ENCODE data around the gene UNC13A. TPM values are rescaled to one million over a fixed set of nuclear protein-coding genes. Genes with fewer than 3 reads are reported as not detected.

UNC13A gene
- total RNA-seq, 2 donors from 2014 or later: 0.14 to 2.4 TPM

GRCh38 chr19:17676295-17676694, 11.9 kb downstream of the UNC13A start:
- Histone ChIP-seq H3K27ac (no peak overlapping the region), H3K4me3 (no peak overlapping the region), H3K4me1 (replicated peaks) (no peaks in the 10 kb centered on the region), H3K9me3 (no peaks in the 10 kb centered on the region), H3K36me3 (no peaks in the 10 kb centered on the region), H3K27me3 (replicated peaks; ENCODE audit: insufficient read depth) (no peaks in the 10 kb centered on the region)
- 54% methylated on average over 2 of the region's 2 CpGs for WGBS
- no peak for TF ChIP-seq POLR2AphosphoS5 (IDR thresholded peaks at IDR 0.05)
- TF ChIP-seq, protein P1, sequence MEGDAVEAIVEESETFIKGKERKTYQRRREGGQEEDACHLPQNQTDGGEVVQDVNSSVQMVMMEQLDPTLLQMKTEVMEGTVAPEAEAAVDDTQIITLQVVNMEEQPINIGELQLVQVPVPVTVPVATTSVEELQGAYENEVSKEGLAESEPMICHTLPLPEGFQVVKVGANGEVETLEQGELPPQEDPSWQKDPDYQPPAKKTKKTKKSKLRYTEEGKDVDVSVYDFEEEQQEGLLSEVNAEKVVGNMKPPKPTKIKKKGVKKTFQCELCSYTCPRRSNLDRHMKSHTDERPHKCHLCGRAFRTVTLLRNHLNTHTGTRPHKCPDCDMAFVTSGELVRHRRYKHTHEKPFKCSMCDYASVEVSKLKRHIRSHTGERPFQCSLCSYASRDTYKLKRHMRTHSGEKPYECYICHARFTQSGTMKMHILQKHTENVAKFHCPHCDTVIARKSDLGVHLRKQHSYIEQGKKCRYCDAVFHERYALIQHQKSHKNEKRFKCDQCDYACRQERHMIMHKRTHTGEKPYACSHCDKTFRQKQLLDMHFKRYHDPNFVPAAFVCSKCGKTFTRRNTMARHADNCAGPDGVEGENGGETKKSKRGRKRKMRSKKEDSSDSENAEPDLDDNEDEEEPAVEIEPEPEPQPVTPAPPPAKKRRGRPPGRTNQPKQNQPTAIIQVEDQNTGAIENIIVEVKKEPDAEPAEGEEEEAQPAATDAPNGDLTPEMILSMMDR (IDR thresholded peaks at IDR 0.05): no peak
- no peak for TF ChIP-seq POLR2A (IDR thresholded peaks at IDR 0.05)
- intact Hi-C loops (cut with DNase I): no loop called here
- no peak for DNase-seq (ENCODE audit: low spot score)

DNA sequence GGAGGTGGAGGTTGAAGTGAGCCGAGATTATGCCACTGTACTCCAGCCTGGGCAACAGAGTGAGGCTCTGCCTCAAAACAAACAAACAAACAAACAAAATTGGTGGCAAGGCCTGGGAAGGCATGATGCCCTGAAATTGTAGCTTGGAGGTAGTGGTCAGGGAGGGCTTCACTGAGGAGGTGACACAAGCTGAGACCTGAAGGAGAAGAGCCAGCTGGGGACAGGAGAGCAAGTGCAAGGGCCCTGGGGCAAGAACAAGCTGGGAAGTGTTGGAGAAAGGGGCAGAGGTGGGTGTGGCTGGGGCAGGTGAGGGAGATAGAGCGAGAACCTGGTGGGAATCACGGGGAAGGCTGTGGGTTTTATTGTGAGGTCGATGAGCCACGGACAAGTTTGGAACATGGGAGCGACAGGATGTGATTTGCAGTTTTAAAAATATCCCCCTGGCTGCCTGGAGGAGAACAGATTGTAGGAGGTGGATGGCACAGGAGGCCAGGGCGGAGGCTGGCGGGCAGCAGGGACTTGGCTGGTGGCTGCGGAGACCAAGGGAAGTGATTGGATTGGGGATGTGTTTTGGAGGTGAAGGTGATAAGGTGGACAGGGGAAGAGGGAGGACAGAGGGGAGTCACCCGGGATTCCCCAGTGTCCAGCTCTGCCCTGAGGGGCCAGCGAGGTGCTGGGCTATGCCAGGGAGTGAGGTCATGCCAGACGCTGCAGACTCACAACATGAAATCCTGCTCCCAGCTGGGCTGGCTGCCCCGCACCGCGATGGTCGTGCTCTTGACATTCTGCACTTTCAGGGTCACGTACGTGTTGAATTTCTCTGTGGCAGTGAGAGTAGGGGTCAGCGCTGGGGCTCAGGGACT, 14.0 kb downstream of the UNC13A start:
- TF ChIP-seq, protein P1 (IDR thresholded peaks at IDR 0.05): no peak
- no peak for TF ChIP-seq POLR2AphosphoS5 (IDR thresholded peaks at IDR 0.05)
- TF ChIP-seq POLR2A (IDR thresholded peaks at IDR 0.05): no peak
- intact Hi-C loops (cut with DNase I): no loop called here
- 64% methylated on average over 19 of the region's 19 CpGs for WGBS
- no peaks in the 10 kb centered on the region for H3K9me3 ChIP-seq
- DNase-seq (ENCODE audit: low spot score): no peak
- no peaks in the 10 kb centered on the region for H3K36me3 ChIP-seq
- H3K27me3 ChIP-seq (replicated peaks; ENCODE audit: insufficient read depth): no peaks in the 10 kb centered on the region
- H3K4me1 ChIP-seq (replicated peaks): no peaks in the 10 kb centered on the region
- no peak overlapping the region for H3K4me3 ChIP-seq
- H3K27ac ChIP-seq: no peak overlapping the region

GRCh38 chr19:17671906-17672305, 16.2 kb downstream of the UNC13A start:
- no peak for TF ChIP-seq POLR2AphosphoS5 (IDR thresholded peaks at IDR 0.05)
- TF ChIP-seq, protein P1 (IDR thresholded peaks at IDR 0.05): no peak
- no peak for TF ChIP-seq POLR2A (IDR thresholded peaks at IDR 0.05)
- no peaks in the 10 kb centered on the region for H3K36me3 ChIP-seq
- no peak overlapping the region for H3K27ac ChIP-seq
- H3K4me3 ChIP-seq: no peak overlapping the region
- 67% methylated on average over 2 of the region's 2 CpGs for WGBS
- DNase-seq (ENCODE audit: low spot score): no peak
- H3K9me3 ChIP-seq: no peaks in the 10 kb centered on the region
- no peaks in the 10 kb centered on the region for H3K4me1 ChIP-seq (replicated peaks)
- no peaks in the 10 kb centered on the region for H3K27me3 ChIP-seq (replicated peaks; ENCODE audit: insufficient read depth)
- intact Hi-C loops (cut with DNase I): no loop called here

DNA sequence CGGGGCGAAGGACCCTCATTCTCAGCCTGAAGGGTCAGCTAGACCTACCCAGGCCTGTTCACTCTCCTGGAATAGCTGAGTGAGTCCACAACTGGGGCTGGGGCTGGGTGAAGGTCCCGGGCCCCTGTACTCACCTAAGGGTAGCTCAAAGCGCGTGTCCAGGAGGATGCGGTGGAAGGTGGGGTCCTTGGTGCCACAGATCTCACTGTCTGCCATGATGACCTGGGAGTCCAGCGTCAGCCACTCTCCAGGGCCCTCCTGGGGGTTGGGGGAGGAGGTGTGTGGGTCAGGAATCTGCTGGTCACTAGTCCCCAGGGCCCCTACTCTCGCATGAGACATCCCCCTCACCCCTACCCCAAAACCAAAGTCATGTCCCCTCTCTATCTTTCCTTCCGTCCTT, 18.7 kb downstream of the UNC13A start:
- no peak for TF ChIP-seq POLR2A (IDR thresholded peaks at IDR 0.05)
- TF ChIP-seq POLR2AphosphoS5 (IDR thresholded peaks at IDR 0.05): no peak
- TF ChIP-seq, protein P1 (IDR thresholded peaks at IDR 0.05): no peak
- 88% methylated on average over 9 of the region's 9 CpGs for WGBS
- DNase-seq (ENCODE audit: low spot score): no peak
- Histone ChIP-seq H3K27ac (no peak overlapping the region), H3K9me3 (no peaks in the 10 kb centered on the region), H3K4me1 (replicated peaks) (no peaks in the 10 kb centered on the region), H3K27me3 (replicated peaks; ENCODE audit: insufficient read depth) (no peaks in the 10 kb centered on the region), H3K36me3 (no peaks in the 10 kb centered on the region), H3K4me3 (no peak overlapping the region)
- intact Hi-C loops (cut with DNase I): no loop called here

DNA sequence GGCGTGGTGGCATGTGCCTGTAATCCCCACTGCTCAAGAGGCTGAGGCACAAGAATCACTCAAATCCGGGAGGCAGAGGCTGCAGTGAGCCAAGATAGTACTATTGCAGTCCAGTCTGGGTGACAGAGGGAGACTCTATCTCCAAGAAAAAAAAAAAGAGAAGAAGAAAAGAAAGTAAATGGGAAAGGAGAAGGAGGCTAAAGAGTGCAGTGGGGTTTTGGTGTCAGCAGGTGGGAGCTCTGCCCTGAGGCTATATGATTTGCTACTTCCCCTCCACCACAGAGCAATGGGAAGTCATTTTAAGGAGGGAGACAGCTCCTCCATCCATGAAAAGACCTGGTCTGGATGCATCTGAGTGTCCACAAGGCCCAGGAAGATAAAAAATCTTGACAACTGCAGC, 23.1 kb downstream of the UNC13A start:
- WGBS: 94% methylated on average over 2 of the region's 2 CpGs
- intact Hi-C loops (cut with DNase I): no loop called here
- no peaks in the 10 kb centered on the region for H3K27me3 ChIP-seq (replicated peaks; ENCODE audit: insufficient read depth)

More for the DNA sequence above, 23.1 kb downstream of the UNC13A start:
- TF ChIP-seq POLR2AphosphoS5 (IDR thresholded peaks at IDR 0.05) (no peak), POLR2A (IDR thresholded peaks at IDR 0.05) (no peak)
- TF ChIP-seq, protein P1 (IDR thresholded peaks at IDR 0.05): no peak
- no peaks in the 10 kb centered on the region for H3K4me1 ChIP-seq (replicated peaks)
- H3K9me3 ChIP-seq: no peaks in the 10 kb centered on the region
- H3K27ac ChIP-seq: no peak overlapping the region
- H3K36me3 ChIP-seq: no peaks in the 10 kb centered on the region
- DNase-seq (ENCODE audit: low spot score): no peak
- H3K4me3 ChIP-seq: no peak overlapping the region

Measured in prostate gland (tissue), 2 donors.